ENCODE data around the gene NARS2. TPM values are rescaled to one million over a fixed set of nuclear protein-coding genes. Genes with fewer than 3 reads are reported as not detected.

The NARS2 gene
- total and polyA plus RNA-seq, 2 donors (not counting 1 experiment from before 2014, with no cell fraction given): 13.2 to 15.7 TPM

DNA sequence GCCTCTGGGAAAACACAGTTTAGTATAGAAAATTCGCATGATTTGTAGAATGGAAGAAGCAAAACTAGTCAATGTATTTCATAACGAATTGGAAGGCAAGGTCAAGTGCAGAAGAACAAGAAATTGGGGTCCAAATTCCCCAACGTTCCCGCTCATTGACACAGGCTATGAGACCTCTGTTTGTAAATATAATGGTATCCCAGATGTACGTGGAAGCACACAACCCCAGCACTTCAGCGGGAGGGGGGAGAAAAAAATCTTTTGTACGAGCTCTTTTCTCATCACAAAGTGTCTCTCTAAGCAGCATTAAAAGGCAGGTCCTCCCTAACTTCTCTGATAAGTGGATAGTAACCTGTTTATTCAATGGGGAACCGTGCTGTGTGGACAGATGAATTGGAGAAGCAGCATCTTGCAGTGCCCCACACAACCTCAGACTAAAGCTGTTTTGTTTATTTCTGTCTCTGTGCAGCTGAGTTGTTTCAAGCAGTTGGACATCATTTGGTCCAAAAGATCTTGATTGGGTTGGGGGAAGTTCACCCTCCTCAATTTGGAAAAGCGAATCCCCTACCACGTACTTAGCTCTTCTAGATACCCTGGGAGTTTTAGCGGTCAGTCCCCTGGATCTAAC is 156.0 kb downstream of the NARS2 start:
- H3K9me3 ChIP-seq (ENCODE audit: control insufficient read depth, insufficient read depth, low read depth, low read length): no peaks in the 10 kb centered on the region
- H3K4me3 ChIP-seq (replicated peaks in 1 of 4; ENCODE audit: control extremely low read depth in 1 of 4, insufficient read depth in 1 of 4, low read depth in 3 of 4, low read length in 4 of 4): peak overlapping the region; percentile 53 to 83 (median 66)
- H3K27ac ChIP-seq (ENCODE audit: insufficient read depth, low read length): peak overlapping the region; percentile 80
- H3K27me3 ChIP-seq (ENCODE audit: control insufficient read depth, insufficient read depth, low read length): no peaks in the 10 kb centered on the region
- peaks cover 15% of the 10 kb centered on the region for H3K4me1 ChIP-seq (ENCODE audit: control insufficient read depth, extremely low read depth, insufficient read depth, low read length)
- H3K79me2 ChIP-seq (ENCODE audit: control insufficient read depth, insufficient read depth, low read length): peaks cover 4% of the 10 kb centered on the region
- no peak for DNase-seq (ENCODE audit: low read depth in 2 of 2)
- H2AFZ ChIP-seq (ENCODE audit: low read length): no peak overlapping the region
- TF ChIP-seq, protein P1, sequence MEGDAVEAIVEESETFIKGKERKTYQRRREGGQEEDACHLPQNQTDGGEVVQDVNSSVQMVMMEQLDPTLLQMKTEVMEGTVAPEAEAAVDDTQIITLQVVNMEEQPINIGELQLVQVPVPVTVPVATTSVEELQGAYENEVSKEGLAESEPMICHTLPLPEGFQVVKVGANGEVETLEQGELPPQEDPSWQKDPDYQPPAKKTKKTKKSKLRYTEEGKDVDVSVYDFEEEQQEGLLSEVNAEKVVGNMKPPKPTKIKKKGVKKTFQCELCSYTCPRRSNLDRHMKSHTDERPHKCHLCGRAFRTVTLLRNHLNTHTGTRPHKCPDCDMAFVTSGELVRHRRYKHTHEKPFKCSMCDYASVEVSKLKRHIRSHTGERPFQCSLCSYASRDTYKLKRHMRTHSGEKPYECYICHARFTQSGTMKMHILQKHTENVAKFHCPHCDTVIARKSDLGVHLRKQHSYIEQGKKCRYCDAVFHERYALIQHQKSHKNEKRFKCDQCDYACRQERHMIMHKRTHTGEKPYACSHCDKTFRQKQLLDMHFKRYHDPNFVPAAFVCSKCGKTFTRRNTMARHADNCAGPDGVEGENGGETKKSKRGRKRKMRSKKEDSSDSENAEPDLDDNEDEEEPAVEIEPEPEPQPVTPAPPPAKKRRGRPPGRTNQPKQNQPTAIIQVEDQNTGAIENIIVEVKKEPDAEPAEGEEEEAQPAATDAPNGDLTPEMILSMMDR (conservative IDR thresholded peaks at IDR 0.05 in 1 of 2, IDR thresholded peaks at IDR 0.05 in 1 of 2; ENCODE audit: low read depth in 1 of 2, low read length in 2 of 2): no peak
- no peak for TF ChIP-seq EZH2 (IDR thresholded peaks at IDR 0.05; ENCODE audit: low read length, missing control alignments)
- no peaks in the 10 kb centered on the region for H4K20me1 ChIP-seq (ENCODE audit: control insufficient read depth, extremely low read depth, insufficient read depth, low read length)
- H3K36me3 ChIP-seq (ENCODE audit: control insufficient read depth, insufficient read depth, low read length): no peaks in the 10 kb centered on the region
- H3K4me2 ChIP-seq (ENCODE audit: extremely low read depth, insufficient read depth, low read length): peak overlapping the region; percentile 94
- H3K9ac ChIP-seq (ENCODE audit: insufficient read depth, low read length): no peak overlapping the region

DNA sequence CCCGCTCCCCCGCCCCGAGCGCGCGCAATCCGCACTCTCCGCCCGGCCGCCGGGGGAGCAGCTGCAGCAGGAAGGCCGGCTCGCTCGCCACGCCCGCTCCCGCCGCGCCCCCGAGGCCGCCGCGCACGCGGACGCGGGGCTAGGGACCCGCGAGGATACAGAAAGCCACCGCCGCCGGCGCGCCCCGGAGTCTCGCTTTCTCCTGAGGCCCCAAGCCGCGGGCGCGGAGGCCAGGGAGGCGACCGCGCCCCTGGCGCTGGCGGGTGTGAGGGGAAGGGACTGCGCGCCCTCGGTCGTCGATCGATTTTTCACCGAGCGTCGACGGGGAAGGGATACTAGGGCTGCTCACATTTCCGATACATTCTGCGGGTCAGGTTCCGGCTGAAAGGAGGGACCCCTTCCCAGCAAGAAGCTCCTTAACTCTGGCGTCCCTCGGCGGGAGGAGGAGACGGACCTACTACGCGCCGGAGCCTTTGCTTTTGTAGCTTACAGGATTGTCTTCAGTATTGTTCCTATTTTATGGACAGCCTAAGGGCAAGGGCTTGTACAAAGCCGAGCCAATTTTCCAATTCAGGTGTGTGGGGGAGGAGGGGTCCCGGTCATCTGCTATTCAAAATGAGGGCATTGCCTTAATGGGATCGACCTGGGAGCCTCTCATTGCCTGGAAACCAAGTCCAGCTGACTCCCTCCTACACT is 156.6 kb downstream of the NARS2 start:
- no peaks in the 10 kb centered on the region for H3K9me3 ChIP-seq (ENCODE audit: control insufficient read depth, insufficient read depth, low read depth, low read length)
- H3K9ac ChIP-seq (ENCODE audit: insufficient read depth, low read length): peak overlapping the region; percentile 91
- H4K20me1 ChIP-seq (ENCODE audit: control insufficient read depth, extremely low read depth, insufficient read depth, low read length): no peaks in the 10 kb centered on the region
- no peak for TF ChIP-seq EZH2 (IDR thresholded peaks at IDR 0.05; ENCODE audit: low read length, missing control alignments)
- TF ChIP-seq, protein P1 (conservative IDR thresholded peaks at IDR 0.05 in 1 of 2, IDR thresholded peaks at IDR 0.05 in 1 of 2; ENCODE audit: low read depth in 1 of 2, low read length in 2 of 2): no peak
- peaks cover 15% of the 10 kb centered on the region for H3K4me1 ChIP-seq (ENCODE audit: control insufficient read depth, extremely low read depth, insufficient read depth, low read length)
- no peaks in the 10 kb centered on the region for H3K36me3 ChIP-seq (ENCODE audit: control insufficient read depth, insufficient read depth, low read length)
- H3K27ac ChIP-seq (ENCODE audit: insufficient read depth, low read length): peak overlapping the region; percentile 80
- H3K4me2 ChIP-seq (ENCODE audit: extremely low read depth, insufficient read depth, low read length): peak overlapping the region; percentile 94
- peak overlapping the region; percentile 53 to 83 (median 66) for H3K4me3 ChIP-seq (replicated peaks in 1 of 4; ENCODE audit: control extremely low read depth in 1 of 4, insufficient read depth in 1 of 4, low read depth in 3 of 4, low read length in 4 of 4)
- H3K79me2 ChIP-seq (ENCODE audit: control insufficient read depth, insufficient read depth, low read length): peaks cover 4% of the 10 kb centered on the region
- peak overlapping the region; percentile 11 for H2AFZ ChIP-seq (ENCODE audit: low read length)
- no peaks in the 10 kb centered on the region for H3K27me3 ChIP-seq (ENCODE audit: control insufficient read depth, insufficient read depth, low read length)
- DNase-seq (ENCODE audit: low read depth in 2 of 2): peak; percentile 69 to 73

DNA sequence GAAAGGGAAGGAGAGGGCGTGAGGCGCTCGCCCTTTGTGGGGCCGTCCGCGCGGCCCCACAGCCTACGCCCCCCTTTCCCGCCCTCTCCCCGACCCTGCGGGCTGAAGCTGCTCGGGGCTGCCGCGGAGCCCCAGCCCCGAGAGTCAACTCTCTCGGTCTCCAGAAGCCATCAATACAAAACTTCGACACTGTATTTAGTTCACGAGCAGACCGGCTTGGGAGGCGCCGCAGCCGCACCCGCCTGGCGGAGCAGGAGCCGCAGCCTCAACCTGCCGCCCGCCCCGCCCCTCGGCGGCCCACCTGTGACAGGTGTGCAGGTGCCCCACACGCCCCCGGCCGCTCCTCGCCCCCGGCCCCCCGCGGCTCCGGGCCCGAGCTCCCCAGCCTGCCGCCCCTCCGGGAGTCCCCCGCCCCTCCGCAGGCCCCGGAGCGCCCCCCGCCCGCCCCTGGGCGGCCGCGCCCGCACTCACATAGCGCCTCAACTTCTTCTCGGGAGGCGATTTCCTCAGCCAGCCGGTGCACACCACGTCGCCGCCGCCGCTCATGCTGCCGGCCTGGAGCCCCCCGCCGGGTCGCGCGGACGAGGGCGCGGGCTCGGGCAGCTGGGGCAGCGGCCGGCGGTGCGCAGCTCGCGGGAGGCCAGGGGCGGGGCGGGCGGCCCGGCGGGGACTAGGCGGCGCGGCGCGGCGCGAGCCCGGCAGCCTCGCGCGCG is 157.3 kb downstream of the NARS2 start, which contains the start of gene GAB2:
TSS of gene GAB2 (minus strand) at position 646 of the 713 bp plus-strand sequence. CDS start at position 546, 100 bp downstream.
- Histone ChIP-seq H3K36me3 (ENCODE audit: control insufficient read depth, insufficient read depth, low read length) (no peaks in the 10 kb centered on the region), H3K4me2 (ENCODE audit: extremely low read depth, insufficient read depth, low read length) (peak within 1 kb of the TSS; percentile 94), H3K27me3 (ENCODE audit: control insufficient read depth, insufficient read depth, low read length) (no peaks in the 10 kb centered on the region), H3K27ac (ENCODE audit: insufficient read depth, low read length) (peak within 1 kb of the TSS; percentile 97), H3K4me3 (replicated peaks in 1 of 4; ENCODE audit: control extremely low read depth in 1 of 4, insufficient read depth in 1 of 4, low read depth in 3 of 4, low read length in 4 of 4) (peak within 1 kb of the TSS; percentile 64 to 83 (median 71)), H4K20me1 (ENCODE audit: control insufficient read depth, extremely low read depth, insufficient read depth, low read length) (no peaks in the 10 kb centered on the region), H3K9ac (ENCODE audit: insufficient read depth, low read length) (peak within 1 kb of the TSS; percentile 91), H3K9me3 (ENCODE audit: control insufficient read depth, insufficient read depth, low read depth, low read length) (no peaks in the 10 kb centered on the region), H3K79me2 (ENCODE audit: control insufficient read depth, insufficient read depth, low read length) (peaks cover 6% of the 10 kb centered on the region), H3K4me1 (ENCODE audit: control insufficient read depth, extremely low read depth, insufficient read depth, low read length) (peaks cover 15% of the 10 kb centered on the region), H2AFZ (ENCODE audit: low read length) (peak within 1 kb of the TSS; percentile 78)
- TF ChIP-seq, protein P1 (conservative IDR thresholded peaks at IDR 0.05 in 1 of 2, IDR thresholded peaks at IDR 0.05 in 1 of 2; ENCODE audit: low read depth in 1 of 2, low read length in 2 of 2): no peak
- TF ChIP-seq EZH2 (IDR thresholded peaks at IDR 0.05; ENCODE audit: low read length, missing control alignments): no peak
- no peak for DNase-seq (ENCODE audit: low read depth in 2 of 2)

Data from fibroblast of lung (primary cell).